HEK293 (cell line): Measurements from ENCODE around the gene SLC25A13.

Experiments
- CTCF ChIA-PET: fragments of 350-600 bp; formaldehyde crosslinking; extraction: SDS; loops from one replicate; lab custom pipeline; 2021; ENCODE audit warnings: antibody characterized with exemption; lab: Yijun Ruan, JAX
- POLR2A ChIA-PET: fragments of 300-600 bp; formaldehyde crosslinking; extraction: SDS; loops from one replicate; lab custom pipeline; 2020; ENCODE audit warnings: antibody characterized with exemption, inconsistent platforms; lab: Yijun Ruan, JAX
- H3K27ac ChIP-seq: fragments of 200-500 bp; sonication (Bioruptor generic); 2 replicates; pipeline ENCODE4 v1.5.1; 2014; ENCODE audit warnings: low read depth, low read length, control low read depth, inconsistent platforms; ENCODE audit errors: extremely low read depth
- H3K36me3 ChIP-seq, 2 experiments: fragments of 200-500 bp in 1 of 2; sonication (Bioruptor generic) in 1 of 2; 1 replicate in 1 of 2; 2 replicates in 1 of 2; pipeline ENCODE4 v1.5.1; 2014 to 2017; ENCODE audit warnings: inconsistent platforms in 2 of 2, low read length in 2 of 2; ENCODE audit not compliant: control insufficient read depth in 2 of 2, insufficient read depth in 1 of 2
- H3K4me1 ChIP-seq: fragments of 200-500 bp; sonication (Bioruptor generic); 2 replicates; pipeline ENCODE4 v1.5.1; 2014; ENCODE audit warnings: mild to moderate bottlenecking, low read length, inconsistent platforms; ENCODE audit not compliant: control insufficient read depth, insufficient read depth
- H3K4me3 ChIP-seq: 2 replicates; pipeline ENCODE4 v1.5.1; 2011; ENCODE audit warnings: low read depth, mild to moderate bottlenecking, control low read depth, low read length, moderate library complexity
- H3K9me3 ChIP-seq: fragments of 200-500 bp; sonication (Bioruptor generic); 2 replicates; pipeline ENCODE4 v1.5.1; 2014; ENCODE audit warnings: low read depth, low read length, inconsistent platforms; ENCODE audit not compliant: control insufficient read depth, insufficient read depth
- GLIS1 ChIP-seq: fragments of 450-650 bp; formaldehyde crosslinking; IDR thresholded peaks from 2 replicates; pipeline ENCODE4 v1.5.1; 2016; ENCODE audit warnings: missing biosample characterization, missing genetic modification characterization
- SP2 ChIP-seq: fragments of 450-650 bp; formaldehyde crosslinking; IDR thresholded peaks from 2 replicates; pipeline ENCODE4 v1.5.1; 2016; ENCODE audit warnings: missing biosample characterization, missing genetic modification characterization
- TRIM28 ChIP-seq: IDR thresholded peaks from 2 replicates; pipeline ENCODE4 v1.6.1; 2011; ENCODE audit warnings: low read length, control low read depth, borderline replicate concordance
- ZBTB10 ChIP-seq: fragments of 450-650 bp; formaldehyde crosslinking; IDR thresholded peaks from 2 replicates; pipeline ENCODE4 v1.5.1; 2016; ENCODE audit warnings: missing biosample characterization, missing genetic modification characterization
- ZEB2 ChIP-seq: fragments of 450-650 bp; formaldehyde crosslinking; IDR thresholded peaks from 2 replicates; pipeline ENCODE4 v1.5.1; 2016; ENCODE audit warnings: missing biosample characterization, missing genetic modification characterization
- ZNF133 ChIP-seq: fragments of 450-650 bp; formaldehyde crosslinking; IDR thresholded peaks from 2 replicates; pipeline ENCODE4 v1.5.1; 2016; ENCODE audit warnings: missing biosample characterization, missing genetic modification characterization
- ZNF248 ChIP-seq: fragments of 450-650 bp; formaldehyde crosslinking; IDR thresholded peaks from 2 replicates; pipeline ENCODE4 v1.5.1; 2017; ENCODE audit warnings: missing biosample characterization, missing genetic modification characterization
- ZNF292 ChIP-seq: fragments of 450-650 bp; formaldehyde crosslinking; IDR thresholded peaks from 2 replicates; pipeline ENCODE4 v1.5.1; 2016; ENCODE audit warnings: low read depth, missing biosample characterization, missing genetic modification characterization, borderline replicate concordance
- ZNF549 ChIP-seq: fragments of 450-650 bp; IDR thresholded peaks from 2 replicates; pipeline ENCODE4 v1.5.1; 2018; ENCODE audit warnings: missing biosample characterization, missing genetic modification characterization, mild to moderate bottlenecking, inconsistent platforms, moderate library complexity
- ZNF624 ChIP-seq: fragments of 450-650 bp; formaldehyde crosslinking; IDR thresholded peaks from 2 replicates; pipeline ENCODE4 v1.5.1; 2017; ENCODE audit warnings: missing biosample characterization, missing genetic modification characterization
- ZNF664 ChIP-seq: fragments of 450-650 bp; formaldehyde crosslinking; IDR thresholded peaks from 2 replicates; pipeline ENCODE4 v1.5.1; 2016; ENCODE audit warnings: missing biosample characterization, missing genetic modification characterization
- ZNF677 ChIP-seq: fragments of 450-650 bp; IDR thresholded peaks from 2 replicates; pipeline ENCODE4 v1.5.0; 2018; ENCODE audit warnings: missing biosample characterization, mild to moderate bottlenecking, missing genetic modification characterization, moderate library complexity
- ZNF747 ChIP-seq: fragments of 450-650 bp; formaldehyde crosslinking; IDR thresholded peaks from 2 replicates; pipeline ENCODE4 v1.5.1; 2016; ENCODE audit warnings: missing biosample characterization, missing genetic modification characterization
- ZNF76 ChIP-seq: fragments of 450-650 bp; formaldehyde crosslinking; IDR thresholded peaks from 2 replicates; pipeline ENCODE4; 2016; ENCODE audit warnings: low read depth, missing biosample characterization, missing genetic modification characterization, borderline replicate concordance
- ZNF768 ChIP-seq: fragments of 450-650 bp; formaldehyde crosslinking; IDR thresholded peaks from 2 replicates; pipeline ENCODE4 v1.5.1; 2018; ENCODE audit warnings: missing biosample characterization, mild to moderate bottlenecking, missing genetic modification characterization
- TF ChIP-seq, protein P1 (sequence below): fragments of 450-650 bp; formaldehyde crosslinking; IDR thresholded peaks from 2 replicates; pipeline ENCODE4 v1.5.1; 2016; ENCODE audit warnings: missing biosample characterization, missing genetic modification characterization, borderline replicate concordance
- TF ChIP-seq, protein P2 (sequence below): fragments of 450-650 bp; formaldehyde crosslinking; IDR thresholded peaks from 2 replicates; pipeline ENCODE4 v1.5.1; 2016; ENCODE audit warnings: missing biosample characterization, missing genetic modification characterization

The SLC25A13 gene

GRCh38 chr7:96244992-96245292, 77.0 kb downstream of the SLC25A13 start:
- Histone ChIP-seq H3K27ac (no peak overlapping the region), H3K4me1 (no peaks in the 10 kb centered on the region), H3K36me3 (no peaks in the 10 kb centered on the region), H3K4me3 (no peak overlapping the region), H3K9me3 (no peaks in the 10 kb centered on the region)
- CTCF ChIA-PET: interaction anchor here (0.5 kb wide), 1 partner anchor 10 kb away, joined by 5 read pairs; no protein-coding TSS in a partner anchor
- no peak for TF ChIP-seq ZNF133 (tag by site-specific recombination)
- TF ChIP-seq, protein P1, sequence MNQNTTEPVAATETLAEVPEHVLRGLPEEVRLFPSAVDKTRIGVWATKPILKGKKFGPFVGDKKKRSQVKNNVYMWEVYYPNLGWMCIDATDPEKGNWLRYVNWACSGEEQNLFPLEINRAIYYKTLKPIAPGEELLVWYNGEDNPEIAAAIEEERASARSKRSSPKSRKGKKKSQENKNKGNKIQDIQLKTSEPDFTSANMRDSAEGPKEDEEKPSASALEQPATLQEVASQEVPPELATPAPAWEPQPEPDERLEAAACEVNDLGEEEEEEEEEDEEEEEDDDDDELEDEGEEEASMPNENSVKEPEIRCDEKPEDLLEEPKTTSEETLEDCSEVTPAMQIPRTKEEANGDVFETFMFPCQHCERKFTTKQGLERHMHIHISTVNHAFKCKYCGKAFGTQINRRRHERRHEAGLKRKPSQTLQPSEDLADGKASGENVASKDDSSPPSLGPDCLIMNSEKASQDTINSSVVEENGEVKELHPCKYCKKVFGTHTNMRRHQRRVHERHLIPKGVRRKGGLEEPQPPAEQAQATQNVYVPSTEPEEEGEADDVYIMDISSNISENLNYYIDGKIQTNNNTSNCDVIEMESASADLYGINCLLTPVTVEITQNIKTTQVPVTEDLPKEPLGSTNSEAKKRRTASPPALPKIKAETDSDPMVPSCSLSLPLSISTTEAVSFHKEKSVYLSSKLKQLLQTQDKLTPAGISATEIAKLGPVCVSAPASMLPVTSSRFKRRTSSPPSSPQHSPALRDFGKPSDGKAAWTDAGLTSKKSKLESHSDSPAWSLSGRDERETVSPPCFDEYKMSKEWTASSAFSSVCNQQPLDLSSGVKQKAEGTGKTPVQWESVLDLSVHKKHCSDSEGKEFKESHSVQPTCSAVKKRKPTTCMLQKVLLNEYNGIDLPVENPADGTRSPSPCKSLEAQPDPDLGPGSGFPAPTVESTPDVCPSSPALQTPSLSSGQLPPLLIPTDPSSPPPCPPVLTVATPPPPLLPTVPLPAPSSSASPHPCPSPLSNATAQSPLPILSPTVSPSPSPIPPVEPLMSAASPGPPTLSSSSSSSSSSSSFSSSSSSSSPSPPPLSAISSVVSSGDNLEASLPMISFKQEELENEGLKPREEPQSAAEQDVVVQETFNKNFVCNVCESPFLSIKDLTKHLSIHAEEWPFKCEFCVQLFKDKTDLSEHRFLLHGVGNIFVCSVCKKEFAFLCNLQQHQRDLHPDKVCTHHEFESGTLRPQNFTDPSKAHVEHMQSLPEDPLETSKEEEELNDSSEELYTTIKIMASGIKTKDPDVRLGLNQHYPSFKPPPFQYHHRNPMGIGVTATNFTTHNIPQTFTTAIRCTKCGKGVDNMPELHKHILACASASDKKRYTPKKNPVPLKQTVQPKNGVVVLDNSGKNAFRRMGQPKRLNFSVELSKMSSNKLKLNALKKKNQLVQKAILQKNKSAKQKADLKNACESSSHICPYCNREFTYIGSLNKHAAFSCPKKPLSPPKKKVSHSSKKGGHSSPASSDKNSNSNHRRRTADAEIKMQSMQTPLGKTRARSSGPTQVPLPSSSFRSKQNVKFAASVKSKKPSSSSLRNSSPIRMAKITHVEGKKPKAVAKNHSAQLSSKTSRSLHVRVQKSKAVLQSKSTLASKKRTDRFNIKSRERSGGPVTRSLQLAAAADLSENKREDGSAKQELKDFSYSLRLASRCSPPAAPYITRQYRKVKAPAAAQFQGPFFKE (tag by site-specific recombination): no peak
- no peak for TF ChIP-seq ZNF292 (tag by site-specific recombination)
- TF ChIP-seq ZNF624 (tag by site-specific recombination): no peak
- no peak for TF ChIP-seq ZBTB10 (tag by site-specific recombination)
- TF ChIP-seq ZNF76 (tag by site-specific recombination): no peak
- TF ChIP-seq ZNF677: no peak
- no peak for TF ChIP-seq ZNF248 (tag by site-specific recombination)
- TF ChIP-seq ZNF664 (tag by site-specific recombination): no peak
- TF ChIP-seq SP2 (tag by site-specific recombination): no peak
- no peak for TF ChIP-seq TRIM28
- TF ChIP-seq GLIS1 (tag by site-specific recombination): no peak
- TF ChIP-seq, protein P2, sequence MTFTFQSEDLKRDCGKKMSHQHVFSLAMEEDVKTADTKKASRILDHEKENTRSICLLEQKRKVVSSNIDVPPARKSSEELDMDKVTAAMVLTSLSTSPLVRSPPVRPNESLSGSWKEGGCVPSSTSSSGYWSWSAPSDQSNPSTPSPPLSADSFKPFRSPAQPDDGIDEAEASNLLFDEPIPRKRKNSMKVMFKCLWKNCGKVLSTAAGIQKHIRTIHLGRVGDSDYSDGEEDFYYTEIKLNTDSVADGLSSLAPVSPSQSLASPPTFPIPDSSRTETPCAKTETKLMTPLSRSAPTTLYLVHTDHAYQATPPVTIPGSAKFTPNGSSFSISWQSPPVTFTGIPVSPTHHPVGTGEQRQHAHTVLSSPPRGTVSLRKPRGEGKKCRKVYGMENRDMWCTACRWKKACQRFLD (tag by site-specific recombination): no peak
- no peak for TF ChIP-seq ZNF549
- TF ChIP-seq ZNF768 (tag by site-specific recombination): no peak
- no peak for TF ChIP-seq ZEB2
- no peak for TF ChIP-seq ZNF747
- POLR2A ChIA-PET: no interaction called here
